Stimulated activated naive CD8-positive, alpha-beta T cell treated with anti-CD3 and anti-CD28 coated beads, Interleukin-15, Interleukin-2, amounts not matched to agents 100 U/mL and 50 U/mL, for 24 hours (primary cell): ENCODE data around the gene SKI.

Experiments
- ATAC-seq: fragments of 150-1000 bp; cut with Tn5 transposase; one replicate; pipeline ENCODE4 v1.10.0; 2021
- DNase-seq: peaks from one replicate; pipeline ENCODE4 v3.0.0; 2021

Gene SKI

DNA sequence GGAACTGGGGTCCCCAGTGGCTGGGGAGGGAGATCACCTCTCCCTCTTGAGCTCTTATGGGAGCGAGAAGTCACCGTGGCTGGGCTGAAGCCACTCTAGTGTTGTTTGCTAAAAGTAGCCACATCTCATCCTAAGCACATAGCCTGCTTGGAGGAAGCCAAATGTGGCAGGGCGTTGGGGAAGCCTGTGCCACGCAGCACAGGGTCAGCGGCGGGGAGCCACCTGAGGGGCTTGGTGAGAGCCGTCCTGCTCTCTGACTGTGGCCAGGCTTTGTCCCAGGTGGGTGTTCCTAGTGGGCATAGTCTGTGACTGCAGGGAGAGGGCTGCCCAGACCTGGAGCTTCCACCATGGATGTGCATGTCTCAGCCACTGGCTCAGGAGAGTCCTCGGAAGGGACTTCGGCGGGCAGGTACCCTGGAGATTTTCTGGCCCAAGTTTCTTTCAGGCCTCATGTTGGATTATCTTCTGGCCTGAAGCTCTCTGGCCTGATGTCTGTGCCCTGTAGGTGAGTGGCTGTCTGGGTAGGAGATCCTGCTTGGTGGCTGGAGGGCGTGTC is 124.3 kb downstream of the SKI start:
- ATAC-seq (no peak), DNase-seq (no peak)

DNA sequence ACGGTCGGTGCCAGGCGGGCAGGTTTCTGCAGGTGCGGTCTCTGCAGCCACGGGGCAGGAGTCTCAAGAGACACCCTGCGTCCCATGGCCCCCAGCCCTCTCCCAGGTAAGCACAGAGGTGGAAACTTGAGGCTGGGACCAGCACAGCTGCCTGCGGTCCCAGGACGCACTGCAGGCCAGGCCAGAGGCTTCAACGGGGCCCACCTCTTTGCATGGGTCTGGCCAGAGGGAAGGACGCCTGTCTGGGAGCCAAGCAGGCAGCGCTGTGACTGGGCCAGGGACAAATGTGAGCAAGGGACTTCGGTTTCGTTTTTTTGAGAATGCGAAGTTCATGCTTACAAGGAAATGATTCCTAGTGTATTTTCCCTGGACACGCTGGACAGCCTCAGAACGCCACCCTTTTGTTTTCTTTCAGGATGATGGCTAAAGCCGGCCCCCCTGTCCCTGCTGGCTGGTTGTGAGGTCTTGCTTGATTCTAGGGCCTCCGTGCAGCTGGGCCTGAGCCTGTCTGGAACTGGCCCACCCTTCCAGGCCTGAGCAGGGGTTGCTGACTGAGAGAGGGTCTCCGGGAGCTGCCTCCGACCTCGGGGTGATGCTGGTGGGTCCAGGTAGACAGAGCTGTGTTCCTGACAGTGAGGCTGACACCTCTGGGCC is 124.9 kb downstream of the SKI start:
- no peak for ATAC-seq
- DNase-seq: no peak

DNA sequence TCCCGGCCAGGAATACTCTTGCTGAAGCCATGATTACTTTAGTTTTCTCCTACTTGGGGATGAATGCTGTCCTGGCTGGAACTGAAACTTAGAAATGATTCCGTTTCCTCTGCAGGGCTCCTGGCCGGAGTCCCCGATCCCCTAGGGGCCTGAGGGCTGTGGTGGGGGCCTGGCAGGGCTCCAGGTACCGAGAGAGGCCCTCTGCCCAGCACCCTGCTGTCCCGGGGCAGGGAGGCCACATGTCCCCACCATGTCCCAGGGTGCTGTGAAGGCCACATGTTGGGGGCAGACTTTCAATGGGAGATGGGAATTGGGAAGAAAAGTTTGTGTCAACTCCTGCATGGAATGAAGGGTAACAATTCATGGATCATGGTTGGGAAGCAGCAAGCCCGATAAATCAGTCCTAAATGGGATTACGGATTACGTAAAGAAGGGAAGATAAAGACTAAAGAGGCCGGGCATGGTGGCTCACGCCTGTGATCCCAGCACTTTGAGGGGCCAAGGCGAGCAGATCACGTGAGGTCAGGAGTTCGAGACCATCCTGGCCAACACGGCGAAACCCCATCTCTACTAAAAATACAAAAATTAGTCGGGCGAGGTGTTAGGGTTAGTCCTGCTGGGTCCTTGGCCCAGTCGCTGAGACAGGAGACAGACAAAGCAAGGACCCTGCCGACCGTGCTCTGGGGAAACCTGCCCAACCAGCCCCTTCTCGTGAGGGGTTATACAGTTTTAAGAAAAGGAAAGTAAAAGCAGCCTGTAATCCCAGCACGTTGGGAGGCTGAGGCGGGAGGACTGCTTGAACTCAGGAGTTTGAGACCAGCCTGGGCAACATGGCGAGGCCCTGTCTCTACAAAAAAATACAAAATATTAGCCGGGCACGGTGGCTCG is 125.7 kb downstream of the SKI start:
- ATAC-seq (no peak), DNase-seq (no peak)

DNA sequence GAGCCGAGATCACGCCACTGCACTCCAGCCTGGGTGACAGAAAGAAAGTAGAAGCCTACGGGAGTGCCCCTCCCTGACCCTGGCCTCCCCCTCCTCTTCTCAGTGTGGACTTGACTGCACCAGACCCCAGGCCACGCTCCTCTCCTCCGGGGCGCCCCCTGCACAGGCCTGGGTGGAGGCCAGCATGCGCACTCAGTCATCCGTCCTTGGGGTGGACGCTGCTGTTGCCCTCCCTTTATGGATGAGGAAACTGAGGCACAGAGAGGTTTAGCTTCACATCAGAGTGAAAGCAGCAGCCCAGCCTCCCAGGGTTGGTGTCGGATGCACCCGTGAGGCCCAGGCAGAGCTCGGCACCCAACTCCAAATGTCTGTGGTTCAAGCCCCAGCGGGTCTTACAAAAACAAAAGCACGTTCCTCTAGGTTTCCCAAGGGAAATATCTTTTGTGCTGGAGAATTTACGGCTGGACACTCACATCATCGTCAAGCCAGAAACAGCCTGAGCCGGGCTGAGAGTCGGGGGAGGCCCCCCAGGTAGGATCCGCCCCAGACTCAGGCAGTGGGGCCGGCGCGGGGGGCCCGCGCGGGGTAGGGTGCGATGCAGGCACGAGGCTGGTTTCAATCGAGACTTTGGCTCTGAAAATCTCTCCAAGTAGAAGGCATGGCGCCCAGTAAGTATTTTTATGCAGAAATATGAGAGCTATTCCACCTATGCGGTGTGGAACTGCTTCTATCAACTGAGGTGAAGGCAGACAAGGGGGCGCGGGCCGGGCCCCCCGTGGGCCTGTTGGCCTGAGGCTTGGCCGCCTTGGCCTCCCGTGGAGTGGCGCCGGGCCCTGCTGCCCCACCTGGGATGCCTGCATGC is 126.6 kb downstream of the SKI start:
- ATAC-seq (no peak), DNase-seq (no peak)

GRCh38 chr1:2355373-2356261 is 127.5 kb downstream of the SKI start:
- ATAC-seq (no peak), DNase-seq (no peak)

GRCh38 chr1:2356401-2356800 is 128.3 kb downstream of the SKI start:
- ATAC-seq (no peak), DNase-seq (no peak)

GRCh38 chr1:2356911-2357845 is 129.1 kb downstream of the SKI start:
- DNase-seq: no peak
- ATAC-seq: no peak

DNA sequence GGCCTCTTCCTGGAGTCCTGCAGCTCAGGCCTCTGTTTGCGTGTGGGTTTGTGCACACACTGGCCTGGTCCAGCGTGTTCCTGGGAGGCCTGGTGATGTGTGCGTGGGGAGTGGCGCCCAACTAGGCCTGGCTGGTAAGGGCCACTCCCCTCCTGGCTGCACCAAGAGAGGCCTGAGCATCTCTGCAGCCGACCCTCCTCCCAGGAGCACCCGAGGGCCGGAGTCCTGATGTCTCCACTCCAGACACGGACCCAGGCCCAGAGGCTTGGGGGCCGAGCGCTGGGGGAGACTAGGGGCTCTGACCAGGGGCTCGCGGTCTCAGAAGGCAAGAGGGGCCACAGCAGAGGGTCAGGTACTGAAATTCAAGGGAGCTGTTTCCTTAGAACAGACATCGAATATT is 130.0 kb downstream of the SKI start:
- no peak for ATAC-seq
- no peak for DNase-seq

DNA sequence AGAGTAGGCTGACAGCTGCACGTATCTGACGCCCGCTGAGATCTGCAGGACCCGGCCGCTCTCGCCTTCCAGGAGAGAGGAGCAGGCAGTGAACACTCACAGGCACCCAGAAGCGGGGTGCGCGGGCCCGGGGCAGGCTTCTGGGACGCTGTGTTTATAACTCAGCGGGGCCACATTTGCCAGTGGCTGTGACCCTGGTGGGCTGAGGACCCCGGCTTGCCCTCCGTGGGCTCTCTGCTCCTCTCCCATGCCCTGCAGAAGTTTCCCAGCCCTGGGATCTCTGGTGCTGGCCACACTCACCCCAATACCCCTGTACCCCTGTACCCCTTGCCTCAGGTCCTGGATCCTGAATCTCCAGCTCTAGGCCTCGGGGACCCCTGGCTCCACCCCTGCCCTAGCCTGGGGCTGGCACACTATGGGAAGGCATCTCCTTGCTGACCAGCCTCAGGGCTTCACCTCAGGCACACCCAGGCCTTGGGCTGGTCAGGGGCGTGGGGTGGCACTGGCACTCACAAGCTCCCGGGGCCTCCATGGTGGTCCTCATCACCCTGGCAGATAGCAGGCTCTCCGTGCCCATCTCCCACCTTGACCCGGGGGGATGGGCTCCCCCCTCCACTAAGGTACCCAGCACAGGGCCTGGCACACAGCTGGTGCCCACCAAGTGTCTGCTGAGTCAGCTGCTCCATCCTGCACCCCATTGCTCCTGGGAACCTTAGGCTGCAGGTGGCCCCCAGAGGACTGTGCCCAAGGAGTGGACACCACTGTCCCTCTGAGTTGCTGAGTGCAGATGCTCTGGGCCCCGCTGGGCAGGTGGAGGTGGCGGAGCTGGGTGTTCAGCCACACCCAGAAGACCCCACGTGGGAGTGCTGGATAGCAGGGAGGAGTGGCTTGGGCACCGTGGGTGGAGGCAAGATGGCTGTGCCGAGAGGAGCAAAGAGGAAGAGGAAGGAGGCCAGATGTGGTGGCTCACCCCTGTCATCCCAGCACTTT is 130.8 kb downstream of the SKI start:
- no peak for ATAC-seq

More for the DNA sequence above, 130.8 kb downstream of the SKI start:
- DNase-seq: no peak
